Measurements from ENCODE around the gene POLR1F.

Gene POLR1F

DNA sequence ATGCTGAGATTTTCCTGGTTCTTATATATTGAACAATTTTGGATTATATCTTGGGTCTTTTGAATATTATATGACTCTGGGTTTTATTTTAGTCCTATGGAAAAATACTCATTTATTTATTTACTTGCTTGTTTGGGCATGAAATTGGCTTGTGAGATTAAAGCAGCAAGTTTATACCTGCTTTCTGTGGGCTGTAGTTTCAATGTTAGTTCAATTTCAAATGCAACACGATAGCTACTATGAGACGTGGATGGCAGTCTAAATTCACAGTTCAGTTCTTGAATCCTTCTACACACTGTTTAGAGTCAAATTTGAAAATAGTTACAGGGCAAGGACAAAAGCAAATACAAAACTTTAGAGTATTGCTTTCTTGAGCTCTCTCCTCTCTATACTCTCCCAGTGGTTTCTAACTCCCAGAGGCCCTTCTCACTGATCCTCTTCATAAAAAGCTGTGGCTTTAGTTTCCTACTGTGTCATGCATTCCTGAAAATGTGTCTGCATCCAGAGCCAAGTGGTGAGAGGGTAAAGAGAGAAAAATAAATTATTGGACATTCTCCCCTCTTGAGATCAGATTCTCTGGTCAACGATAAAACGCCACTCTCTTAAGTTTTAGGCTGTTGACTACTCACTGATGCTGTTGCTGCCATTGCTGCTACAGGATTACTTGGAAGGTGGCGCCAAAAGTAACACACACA, 34.4 kb downstream of the POLR1F start:
- no peak for DNase-seq

DNA sequence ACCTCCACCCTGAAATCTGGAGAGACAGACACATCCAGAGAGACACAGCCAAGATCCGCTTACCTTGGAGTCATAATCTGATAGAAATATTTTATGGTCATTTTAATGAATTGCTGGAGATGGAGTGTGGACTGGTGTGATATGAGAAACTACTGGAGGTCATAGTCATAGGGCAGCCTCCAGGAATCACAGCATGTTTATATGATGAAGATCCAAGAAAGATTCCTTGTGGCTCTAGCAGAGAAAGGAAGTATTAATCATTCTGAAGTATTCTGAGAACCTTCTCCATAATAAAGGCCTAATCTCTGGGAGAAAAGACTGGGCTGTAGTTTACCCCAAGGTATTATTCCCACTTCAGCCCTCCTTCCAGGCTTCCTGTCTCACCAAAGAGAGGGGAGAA, 38.0 kb downstream of the POLR1F start:
- no peak for DNase-seq

GRCh38 chr7:19665399-19666008, 43.3 kb downstream of the POLR1F start:
- DNase-seq, result no peak

DNA sequence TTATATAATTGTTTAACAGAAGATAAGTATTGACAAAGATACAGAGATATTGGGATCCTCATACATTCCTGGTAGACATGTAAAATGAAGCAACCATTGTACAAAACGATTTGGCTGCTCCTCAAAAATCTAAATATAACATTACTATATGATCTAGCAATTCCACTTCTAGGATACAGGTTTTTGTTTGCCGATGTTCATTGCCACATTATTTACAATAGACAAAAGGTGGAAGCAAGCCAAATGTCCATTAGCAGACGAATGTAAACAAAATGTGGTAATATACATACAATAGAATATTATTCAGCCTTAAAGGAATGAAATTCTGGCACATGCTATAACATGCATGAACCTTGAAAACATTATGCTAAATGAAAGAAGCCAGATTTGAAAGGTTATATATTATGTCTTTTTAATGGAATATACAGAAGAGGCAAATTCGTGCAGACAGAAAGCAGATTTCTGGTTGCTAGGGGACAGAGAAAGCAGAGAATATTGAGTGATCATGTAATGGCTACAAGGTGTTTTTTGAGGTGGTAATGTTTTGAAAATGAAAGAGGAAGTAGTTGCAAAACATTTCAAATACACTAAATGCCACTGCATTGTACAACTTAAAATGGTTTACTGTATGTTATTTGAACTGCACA, 44.9 kb downstream of the POLR1F start:
- DNase-seq, result no peak

DNA sequence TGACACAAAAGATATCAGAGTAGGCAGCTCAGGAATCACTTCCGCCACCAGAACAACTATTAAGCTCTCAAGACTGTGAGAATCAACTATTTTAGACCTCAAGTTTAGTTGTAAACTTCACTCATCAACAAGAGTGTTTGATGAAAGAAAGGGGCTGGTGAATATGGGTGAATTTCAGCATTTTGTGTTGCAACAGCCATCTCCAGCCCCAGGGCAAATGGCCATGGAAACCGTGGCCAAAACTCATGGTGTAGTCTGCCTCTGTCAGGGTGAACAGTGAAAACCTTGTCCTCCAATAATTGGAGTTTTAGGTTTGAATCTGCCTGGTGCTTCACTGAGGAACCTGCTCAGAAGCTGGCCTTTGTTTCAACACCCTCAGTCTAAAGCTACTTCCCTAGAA, 60.0 kb downstream of the POLR1F start:
- no peak for DNase-seq
